Measurements from ENCODE around the gene TRAF4. TPM values are rescaled to one million over a fixed set of nuclear protein-coding genes. Genes with fewer than 3 reads are reported as not detected.
A peak's percentile ranks its signal among the peaks of the same experiment; 100 is the strongest.

The TRAF4 gene
- total and polyA plus RNA-seq, 9 of the 15 experiments (the other 6 are each of a cell fraction or from before 2014, with no cell fraction given), result 2.4 to 147 (median 72.4) TPM

- TF ChIP-seq ETV6 (IDR thresholded peaks at IDR 0.05; ENCODE audit: borderline replicate concordance in 1 of 2, low read depth in 2 of 2, low read length in 1 of 2) (no peak), ETV6 (CRISPR knock-in tag; IDR thresholded peaks at IDR 0.05; ENCODE audit: borderline replicate concordance) (0 out of 2 replicates have a peak, but pooled peaks have one; percentile 95), RNF2 (IDR thresholded peaks at IDR 0.05) (0 out of 2 replicates have a peak, but pooled peaks have one; percentile 7), CHCHD3 (CRISPR knock-in tag; IDR thresholded peaks at IDR 0.05) (no peak), ZBTB33 (CRISPR knock-in tag; IDR thresholded peaks at IDR 0.05) (peak; percentile 67), NR2F6 (CRISPR knock-in tag; IDR thresholded peaks at IDR 0.05) (no peak), FUS (optimal IDR thresholded peaks at IDR 0.05; ENCODE audit: low read depth, low read length) (no peak), KHSRP (IDR thresholded peaks at IDR 0.05) (peak; percentile 90), ARID4B (CRISPR knock-in tag; IDR thresholded peaks at IDR 0.05) (peak; percentile 57; the same call in 1 of the 2 replicates), ZNF436 (CRISPR knock-in tag; IDR thresholded peaks at IDR 0.05) (peak; percentile 66; the same call in 1 of the 2 replicates), YY1 (IDR thresholded peaks at IDR 0.05; ENCODE audit: borderline replicate concordance in 1 of 3, control insufficient read depth in 1 of 3, extremely low read depth in 1 of 3, insufficient read depth in 3 of 3, insufficient read length in 1 of 3, insufficient replicate concordance in 2 of 3, low read depth in 1 of 3, low read length in 2 of 3) (peak in 2 of 3 experiments; percentile 36 to 94), KLF10 (CRISPR knock-in tag; IDR thresholded peaks at IDR 0.05) (no peak), TEAD1 (CRISPR knock-in tag; IDR thresholded peaks at IDR 0.05) (peak; percentile 99 to 100), RFX1 (IDR thresholded peaks at IDR 0.05) (no peak), PPARD (CRISPR knock-in tag; IDR thresholded peaks at IDR 0.05) (no peak), ZBTB17 (CRISPR knock-in tag; IDR thresholded peaks at IDR 0.05) (0 out of 2 replicates have a peak, but pooled peaks have one; percentile 6), ZNF232 (CRISPR knock-in tag; IDR thresholded peaks at IDR 0.05) (peak; percentile 75), POLR2H (tag; IDR thresholded peaks at IDR 0.05; ENCODE audit: low read depth) (no peak), CBX3 (IDR thresholded peaks at IDR 0.05; ENCODE audit: borderline replicate concordance in 1 of 2, low read length in 2 of 2) (peak in 1 of 2 experiments; percentile 61; a peak in 1 of 3 replicates)
These were observed 527 bp downstream of the TRAF4 start (continued) for GRCh38 chr17:28744104-28744971.

All from K562 (cell line).